ENCODE data around the gene DNAJB8.

DNA sequence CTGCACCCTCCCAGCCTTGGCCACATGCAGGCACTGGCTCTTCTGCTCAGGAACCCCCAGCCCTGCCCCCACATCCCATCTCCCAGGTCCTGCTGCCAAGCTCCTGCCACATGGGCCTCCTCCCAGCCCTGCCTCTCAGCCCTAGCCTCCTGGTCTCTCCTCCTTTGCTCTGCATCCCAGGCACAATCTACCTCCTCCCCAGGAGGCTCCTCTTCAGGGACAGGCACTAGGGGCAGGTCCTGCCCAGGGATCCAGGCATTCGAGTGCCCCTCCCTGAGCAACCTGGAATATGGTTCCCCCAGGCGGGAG lies 12.4 kb downstream of the DNAJB8 start:
- TF ChIP-seq EP300 (IDR thresholded peaks at IDR 0.05) (no peak), POLR2A (IDR thresholded peaks at IDR 0.05) (no peak), POLR2AphosphoS5 (IDR thresholded peaks at IDR 0.05) (no peak)
- TF ChIP-seq, protein P1, sequence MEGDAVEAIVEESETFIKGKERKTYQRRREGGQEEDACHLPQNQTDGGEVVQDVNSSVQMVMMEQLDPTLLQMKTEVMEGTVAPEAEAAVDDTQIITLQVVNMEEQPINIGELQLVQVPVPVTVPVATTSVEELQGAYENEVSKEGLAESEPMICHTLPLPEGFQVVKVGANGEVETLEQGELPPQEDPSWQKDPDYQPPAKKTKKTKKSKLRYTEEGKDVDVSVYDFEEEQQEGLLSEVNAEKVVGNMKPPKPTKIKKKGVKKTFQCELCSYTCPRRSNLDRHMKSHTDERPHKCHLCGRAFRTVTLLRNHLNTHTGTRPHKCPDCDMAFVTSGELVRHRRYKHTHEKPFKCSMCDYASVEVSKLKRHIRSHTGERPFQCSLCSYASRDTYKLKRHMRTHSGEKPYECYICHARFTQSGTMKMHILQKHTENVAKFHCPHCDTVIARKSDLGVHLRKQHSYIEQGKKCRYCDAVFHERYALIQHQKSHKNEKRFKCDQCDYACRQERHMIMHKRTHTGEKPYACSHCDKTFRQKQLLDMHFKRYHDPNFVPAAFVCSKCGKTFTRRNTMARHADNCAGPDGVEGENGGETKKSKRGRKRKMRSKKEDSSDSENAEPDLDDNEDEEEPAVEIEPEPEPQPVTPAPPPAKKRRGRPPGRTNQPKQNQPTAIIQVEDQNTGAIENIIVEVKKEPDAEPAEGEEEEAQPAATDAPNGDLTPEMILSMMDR (IDR thresholded peaks at IDR 0.05): no peak
